Astrocyte (in vitro differentiated cells and primary cell): ENCODE results near the gene OPTN.

Experiments
- CTCF ChIP-seq: IDR thresholded peaks from 2 replicates; pipeline ENCODE4 v1.5.1; 2011; ENCODE audit warnings: low read depth, mild to moderate bottlenecking, inconsistent platforms, low read length, moderate library complexity; ENCODE audit not compliant: insufficient read depth
- EZH2 ChIP-seq: IDR thresholded peaks from 2 replicates; pipeline ENCODE4 v1.6.1; 2012; ENCODE audit warnings: mild to moderate bottlenecking, low read length, inconsistent platforms; ENCODE audit not compliant: insufficient read depth

- no peak for TF ChIP-seq CTCF
- TF ChIP-seq EZH2 = no peak
Measured at GRCh38 chr10:13086056-13086455, 13.9 kb upstream of the OPTN start.
